ENCODE data around the gene KDM7A.

Gene KDM7A

DNA sequence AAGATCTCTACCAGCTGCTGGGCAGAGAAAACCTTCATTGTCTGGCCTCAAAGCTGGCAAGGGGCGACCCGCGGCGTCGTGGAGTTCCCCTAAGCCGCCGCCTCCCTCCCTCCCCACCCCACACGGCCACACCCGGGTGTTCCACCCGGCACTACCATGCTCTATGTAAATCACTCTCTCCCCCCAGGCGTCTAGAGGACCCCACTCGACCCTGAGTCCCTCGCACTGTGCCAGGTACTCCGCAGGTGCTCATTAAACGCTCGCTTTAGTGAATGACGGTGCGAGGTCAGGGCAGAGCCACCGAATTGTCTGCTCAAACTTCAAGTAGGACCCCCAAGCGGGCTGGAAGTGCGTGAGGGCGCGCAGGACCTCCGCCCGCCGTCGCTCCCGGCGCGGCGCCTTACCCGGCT, 114.7 kb downstream of the KDM7A start:
- Histone ChIP-seq H3K27ac (replicated peaks) (no peak overlapping the region), H3K27me3 (ENCODE audit: insufficient read depth, poor library complexity, severe bottlenecking) (peaks cover 19% of the 10 kb centered on the region), H3K4me3 (replicated peaks; ENCODE audit: insufficient read depth, low read length) (peak overlapping the region; percentile 52)
- DNase-seq (ENCODE audit: low read depth in 1 of 2, low spot score in 1 of 2): no peak
- TF ChIP-seq, protein P1, sequence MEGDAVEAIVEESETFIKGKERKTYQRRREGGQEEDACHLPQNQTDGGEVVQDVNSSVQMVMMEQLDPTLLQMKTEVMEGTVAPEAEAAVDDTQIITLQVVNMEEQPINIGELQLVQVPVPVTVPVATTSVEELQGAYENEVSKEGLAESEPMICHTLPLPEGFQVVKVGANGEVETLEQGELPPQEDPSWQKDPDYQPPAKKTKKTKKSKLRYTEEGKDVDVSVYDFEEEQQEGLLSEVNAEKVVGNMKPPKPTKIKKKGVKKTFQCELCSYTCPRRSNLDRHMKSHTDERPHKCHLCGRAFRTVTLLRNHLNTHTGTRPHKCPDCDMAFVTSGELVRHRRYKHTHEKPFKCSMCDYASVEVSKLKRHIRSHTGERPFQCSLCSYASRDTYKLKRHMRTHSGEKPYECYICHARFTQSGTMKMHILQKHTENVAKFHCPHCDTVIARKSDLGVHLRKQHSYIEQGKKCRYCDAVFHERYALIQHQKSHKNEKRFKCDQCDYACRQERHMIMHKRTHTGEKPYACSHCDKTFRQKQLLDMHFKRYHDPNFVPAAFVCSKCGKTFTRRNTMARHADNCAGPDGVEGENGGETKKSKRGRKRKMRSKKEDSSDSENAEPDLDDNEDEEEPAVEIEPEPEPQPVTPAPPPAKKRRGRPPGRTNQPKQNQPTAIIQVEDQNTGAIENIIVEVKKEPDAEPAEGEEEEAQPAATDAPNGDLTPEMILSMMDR (IDR thresholded peaks at IDR 0.05; ENCODE audit: insufficient read depth, low read length): no peak
- TF ChIP-seq SPI1 (IDR thresholded peaks at IDR 0.05; ENCODE audit: borderline replicate concordance, low read depth) (no peak), POLR2AphosphoS5 (IDR thresholded peaks at IDR 0.05; ENCODE audit: low read depth) (no peak), GABPA (IDR thresholded peaks at IDR 0.05; ENCODE audit: low read depth) (no peak), REST (IDR thresholded peaks at IDR 0.05; ENCODE audit: insufficient replicate concordance, low read depth) (no peak)

DNA sequence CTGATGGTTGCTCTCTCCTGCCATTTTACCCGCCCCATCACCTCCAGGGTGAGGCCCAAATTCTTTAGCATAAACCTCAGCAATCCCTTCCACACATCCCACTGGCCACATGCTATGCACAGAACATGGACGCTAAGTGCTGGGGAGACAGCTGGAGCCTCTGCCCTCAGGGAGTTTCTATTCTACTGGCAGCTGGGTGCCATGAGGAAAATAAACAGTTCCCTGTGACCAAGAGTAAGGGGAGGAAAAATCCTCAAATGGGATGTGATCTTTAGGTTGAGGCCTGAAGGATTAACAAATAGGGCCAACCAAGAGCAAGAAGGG, 115.2 kb downstream of the KDM7A start:
- H3K4me3 ChIP-seq (replicated peaks; ENCODE audit: insufficient read depth, low read length): no peak overlapping the region
- H3K27ac ChIP-seq (replicated peaks): no peak overlapping the region
- TF ChIP-seq GABPA (IDR thresholded peaks at IDR 0.05; ENCODE audit: low read depth) (no peak), REST (IDR thresholded peaks at IDR 0.05; ENCODE audit: insufficient replicate concordance, low read depth) (no peak), SPI1 (IDR thresholded peaks at IDR 0.05; ENCODE audit: borderline replicate concordance, low read depth) (no peak), POLR2AphosphoS5 (IDR thresholded peaks at IDR 0.05; ENCODE audit: low read depth) (no peak)
- TF ChIP-seq, protein P1 (IDR thresholded peaks at IDR 0.05; ENCODE audit: insufficient read depth, low read length): no peak

DNA sequence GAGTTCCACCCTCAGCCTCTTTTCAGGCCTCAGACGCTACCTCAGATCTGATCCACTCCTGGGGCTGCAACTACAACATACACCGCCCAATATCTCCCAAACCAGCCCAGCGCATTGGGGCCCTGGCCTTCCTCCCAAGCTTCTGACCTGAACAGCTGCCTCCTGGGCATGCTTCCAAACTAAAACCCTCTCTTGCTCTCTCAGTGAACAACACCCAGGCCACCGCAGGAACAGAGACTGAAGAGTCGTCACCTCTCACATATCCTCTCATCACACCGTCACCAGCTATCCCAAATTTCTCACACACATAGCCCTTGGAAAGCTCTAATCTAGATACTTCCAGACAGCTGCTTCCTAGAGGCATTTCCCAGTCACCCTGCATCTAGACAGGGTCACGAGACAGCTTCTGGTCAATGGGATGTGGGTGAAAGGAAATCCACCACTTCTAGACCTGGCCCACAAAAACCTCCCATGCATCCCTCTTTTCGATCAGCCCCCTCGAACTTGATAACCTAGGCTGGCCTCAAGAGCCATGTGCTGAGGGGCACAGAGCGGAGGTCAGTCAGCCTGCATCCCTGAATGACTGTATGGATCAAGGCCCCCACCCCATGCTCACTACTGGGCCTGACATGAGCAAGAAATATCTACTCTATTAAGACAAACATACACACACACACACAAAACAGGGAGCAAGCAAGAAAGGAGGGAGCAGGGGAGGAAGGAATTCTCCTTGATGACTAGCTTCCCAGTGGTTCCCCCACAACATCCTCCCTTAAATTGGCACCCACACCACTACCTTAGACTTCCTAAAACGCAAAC, 115.8 kb downstream of the KDM7A start:
- H3K4me3 ChIP-seq (replicated peaks; ENCODE audit: insufficient read depth, low read length): no peak overlapping the region
- H3K27ac ChIP-seq (replicated peaks): no peak overlapping the region
- TF ChIP-seq SPI1 (IDR thresholded peaks at IDR 0.05; ENCODE audit: borderline replicate concordance, low read depth) (no peak), GABPA (IDR thresholded peaks at IDR 0.05; ENCODE audit: low read depth) (no peak), POLR2AphosphoS5 (IDR thresholded peaks at IDR 0.05; ENCODE audit: low read depth) (no peak), REST (IDR thresholded peaks at IDR 0.05; ENCODE audit: insufficient replicate concordance, low read depth) (no peak)
- TF ChIP-seq, protein P1 (IDR thresholded peaks at IDR 0.05; ENCODE audit: insufficient read depth, low read length): no peak
- H3K27me3 ChIP-seq (ENCODE audit: insufficient read depth, poor library complexity, severe bottlenecking): peaks cover 19% of the 10 kb centered on the region
- no peak for DNase-seq (ENCODE audit: low read depth in 1 of 2, low spot score in 1 of 2)

More for the DNA sequence above, 115.2 kb downstream of the KDM7A start:
- DNase-seq (ENCODE audit: low read depth in 1 of 2, low spot score in 1 of 2): no peak
- peaks cover 19% of the 10 kb centered on the region for H3K27me3 ChIP-seq (ENCODE audit: insufficient read depth, poor library complexity, severe bottlenecking)
